Sigmoid colon (tissue), 4 donors: ENCODE measurements around the gene LCP2.

Experiments used
- EP300 ChIP-seq, 4 donors: sonication (generic); formaldehyde crosslinking; IDR thresholded peaks; one replicate each; pipeline ENCODE4 v1.6.1; 2017; ENCODE audit warnings: antibody characterized with exemption in 4 of 4
- POLR2A ChIP-seq, 2 donors: fragments of 450-650 bp; IDR thresholded peaks; one replicate each; pipeline ENCODE4 v1.6.1; 2016; ENCODE audit warnings: antibody characterized with exemption in 2 of 2, mild to moderate bottlenecking in 2 of 2, moderate library complexity in 2 of 2
- POLR2AphosphoS5 ChIP-seq, 4 donors: sonication (generic); formaldehyde crosslinking; IDR thresholded peaks; one replicate each; pipeline ENCODE4 v1.6.1; 2017; ENCODE audit warnings: antibody characterized with exemption in 4 of 4
- TF ChIP-seq, protein P1 (sequence below), 4 experiments: fragments of 450-650 bp in 3 of 4; fragments of 200-600 bp in 1 of 4; IDR thresholded peaks; one replicate each; pipeline ENCODE4 v1.5.1; 2016 to 2019; ENCODE audit warnings: antibody characterized with exemption in 4 of 4, mild to moderate bottlenecking in 3 of 4, moderate library complexity in 2 of 4

DNA sequence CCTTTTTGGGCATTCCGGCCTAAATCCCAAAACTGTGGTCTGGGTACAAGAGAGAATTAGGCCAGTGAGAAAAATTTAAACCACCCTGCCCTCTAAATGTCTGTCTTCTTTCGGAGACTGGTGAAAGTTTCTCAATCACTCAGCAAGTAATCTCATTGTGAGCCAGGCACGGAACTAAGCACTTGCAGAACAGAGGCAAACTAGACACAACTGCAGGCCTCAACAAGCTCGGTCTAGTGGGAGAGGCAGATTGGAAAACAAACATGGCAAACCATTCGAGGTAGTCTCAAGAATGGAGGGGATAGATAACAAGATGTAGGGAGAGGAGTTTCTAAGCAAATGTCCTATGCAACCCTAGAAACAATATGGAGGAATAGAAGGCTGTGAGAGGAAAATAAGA lies 73.7 kb downstream of the LCP2 start:
- TF ChIP-seq, protein P1, sequence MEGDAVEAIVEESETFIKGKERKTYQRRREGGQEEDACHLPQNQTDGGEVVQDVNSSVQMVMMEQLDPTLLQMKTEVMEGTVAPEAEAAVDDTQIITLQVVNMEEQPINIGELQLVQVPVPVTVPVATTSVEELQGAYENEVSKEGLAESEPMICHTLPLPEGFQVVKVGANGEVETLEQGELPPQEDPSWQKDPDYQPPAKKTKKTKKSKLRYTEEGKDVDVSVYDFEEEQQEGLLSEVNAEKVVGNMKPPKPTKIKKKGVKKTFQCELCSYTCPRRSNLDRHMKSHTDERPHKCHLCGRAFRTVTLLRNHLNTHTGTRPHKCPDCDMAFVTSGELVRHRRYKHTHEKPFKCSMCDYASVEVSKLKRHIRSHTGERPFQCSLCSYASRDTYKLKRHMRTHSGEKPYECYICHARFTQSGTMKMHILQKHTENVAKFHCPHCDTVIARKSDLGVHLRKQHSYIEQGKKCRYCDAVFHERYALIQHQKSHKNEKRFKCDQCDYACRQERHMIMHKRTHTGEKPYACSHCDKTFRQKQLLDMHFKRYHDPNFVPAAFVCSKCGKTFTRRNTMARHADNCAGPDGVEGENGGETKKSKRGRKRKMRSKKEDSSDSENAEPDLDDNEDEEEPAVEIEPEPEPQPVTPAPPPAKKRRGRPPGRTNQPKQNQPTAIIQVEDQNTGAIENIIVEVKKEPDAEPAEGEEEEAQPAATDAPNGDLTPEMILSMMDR (IDR thresholded peaks at IDR 0.05) = no peak
- no peak for TF ChIP-seq POLR2AphosphoS5 (IDR thresholded peaks at IDR 0.05)
- TF ChIP-seq POLR2A (IDR thresholded peaks at IDR 0.05) = no peak
- no peak for TF ChIP-seq EP300 (IDR thresholded peaks at IDR 0.05)
